GM21447 (cell line): Measurements from ENCODE around the gene ANKRD29.

Source experiments
- ATAC-seq: cut with Tn5 transposase; IDR thresholded peaks from one replicate; pipeline ENCODE4 v1.9.1; 2021; ENCODE audit not compliant: unreplicated experiment

ANKRD29 gene, protein sequence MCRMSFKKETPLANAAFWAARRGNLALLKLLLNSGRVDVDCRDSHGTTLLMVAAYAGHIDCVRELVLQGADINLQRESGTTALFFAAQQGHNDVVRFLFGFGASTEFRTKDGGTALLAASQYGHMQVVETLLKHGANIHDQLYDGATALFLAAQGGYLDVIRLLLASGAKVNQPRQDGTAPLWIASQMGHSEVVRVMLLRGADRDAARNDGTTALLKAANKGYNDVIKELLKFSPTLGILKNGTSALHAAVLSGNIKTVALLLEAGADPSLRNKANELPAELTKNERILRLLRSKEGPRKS

DNA sequence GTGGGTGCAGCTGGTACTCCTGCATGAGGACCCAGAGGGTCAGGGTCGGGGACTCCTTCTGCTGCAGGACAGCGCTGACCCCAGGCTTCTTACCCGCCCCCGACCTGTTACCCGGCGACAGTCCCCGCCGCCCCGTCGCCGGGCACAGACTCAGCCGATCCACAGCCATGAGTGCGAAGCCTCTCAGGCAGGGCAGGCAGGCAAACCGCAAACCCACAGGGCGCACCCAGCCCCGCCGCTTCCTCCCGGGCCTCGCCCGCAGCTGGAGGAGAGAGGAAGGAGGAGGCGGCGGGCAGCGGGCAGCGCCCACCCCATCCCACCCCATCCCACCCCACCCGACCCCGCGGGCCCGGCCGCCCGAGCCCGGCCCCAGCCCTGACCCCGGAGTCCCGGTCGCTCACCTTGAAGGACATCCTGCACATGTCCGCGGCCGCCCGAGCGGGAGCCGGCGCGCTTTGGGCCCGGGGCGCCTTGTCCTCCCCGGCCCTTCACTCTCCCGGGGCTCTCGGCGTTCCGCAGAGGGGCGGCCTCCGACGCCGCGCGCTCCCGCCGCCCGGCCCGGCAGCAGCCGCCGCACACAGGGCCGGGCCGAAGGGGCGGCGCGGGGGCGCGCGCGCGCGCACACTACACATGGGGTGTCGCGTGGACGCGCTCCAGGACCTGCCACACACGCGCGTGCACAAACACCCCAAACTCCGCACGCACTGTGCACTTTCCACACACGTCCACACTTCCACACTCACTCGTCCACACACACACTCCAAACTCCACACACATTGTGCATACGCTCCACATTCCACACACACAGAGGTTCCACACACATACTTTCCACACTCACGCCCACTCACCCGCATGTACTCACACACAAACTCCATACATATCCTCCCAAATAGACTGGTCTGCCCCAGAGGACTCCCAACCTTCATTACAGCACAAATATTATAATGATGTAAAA, at the start of gene ANKRD29:
Gene ANKRD29, minus strand, starts transcription at position 603 of the 955 bp plus-strand sequence. Its CDS starts 181 bp downstream, at position 422.
- ATAC-seq, result no peak

DNA sequence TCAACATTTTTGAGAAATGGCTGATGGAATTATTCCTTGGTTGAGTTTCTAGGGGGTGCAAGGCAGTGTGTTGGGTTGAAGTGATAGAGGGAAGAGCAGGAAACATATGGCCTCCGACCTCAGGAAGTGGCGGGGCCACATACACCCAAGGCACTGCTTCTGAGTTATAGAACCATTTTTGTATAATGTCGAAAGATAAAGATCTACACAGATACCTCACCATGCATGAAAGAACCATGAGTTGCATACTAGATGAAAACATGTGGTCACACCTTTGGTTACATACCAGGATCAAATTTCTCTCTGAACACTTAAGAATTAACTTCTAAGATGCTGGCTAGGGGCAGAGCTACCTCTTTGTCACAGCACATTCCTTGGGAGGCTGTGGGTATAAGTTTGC, 49.7 kb upstream of the ANKRD29 start:
- no peak for ATAC-seq

DNA sequence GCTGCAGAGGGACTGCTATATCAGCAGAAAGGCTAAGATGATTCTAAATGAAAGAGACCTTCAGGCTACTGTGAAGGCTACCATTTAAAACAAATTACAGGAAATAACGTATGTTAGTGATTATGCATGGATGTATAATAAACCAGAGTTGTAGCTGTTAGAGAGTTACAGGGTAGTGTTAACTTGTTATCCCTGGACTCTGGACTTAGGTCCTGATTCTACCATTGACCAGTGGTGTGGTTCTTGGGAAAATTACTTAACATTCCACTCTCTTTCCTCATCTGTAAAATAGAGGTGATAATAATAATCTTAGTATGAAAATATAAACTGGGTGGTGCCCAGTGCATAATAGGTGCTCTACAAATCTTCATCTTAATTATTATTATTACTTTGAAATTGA, 48.7 kb upstream of the ANKRD29 start:
- ATAC-seq, result no peak

DNA sequence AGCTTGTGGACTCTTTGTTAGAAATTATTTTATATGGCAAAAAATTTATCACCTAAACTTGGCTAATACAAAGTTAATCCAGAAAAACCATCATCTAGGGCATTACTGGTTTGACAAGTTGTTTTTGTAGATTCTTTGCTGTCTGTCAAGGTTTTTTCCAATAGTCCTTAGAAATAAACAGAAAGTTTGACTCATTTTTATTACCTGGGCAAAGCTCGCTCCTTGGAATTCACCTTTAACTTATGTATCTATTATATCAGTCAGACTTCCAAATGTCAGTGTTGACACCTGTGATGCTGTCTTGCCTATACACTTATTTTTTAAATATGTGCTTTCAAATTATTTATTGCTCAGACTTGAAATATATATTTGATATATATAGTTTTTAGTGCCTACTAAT, 48.2 kb upstream of the ANKRD29 start:
- ATAC-seq, result no peak

DNA sequence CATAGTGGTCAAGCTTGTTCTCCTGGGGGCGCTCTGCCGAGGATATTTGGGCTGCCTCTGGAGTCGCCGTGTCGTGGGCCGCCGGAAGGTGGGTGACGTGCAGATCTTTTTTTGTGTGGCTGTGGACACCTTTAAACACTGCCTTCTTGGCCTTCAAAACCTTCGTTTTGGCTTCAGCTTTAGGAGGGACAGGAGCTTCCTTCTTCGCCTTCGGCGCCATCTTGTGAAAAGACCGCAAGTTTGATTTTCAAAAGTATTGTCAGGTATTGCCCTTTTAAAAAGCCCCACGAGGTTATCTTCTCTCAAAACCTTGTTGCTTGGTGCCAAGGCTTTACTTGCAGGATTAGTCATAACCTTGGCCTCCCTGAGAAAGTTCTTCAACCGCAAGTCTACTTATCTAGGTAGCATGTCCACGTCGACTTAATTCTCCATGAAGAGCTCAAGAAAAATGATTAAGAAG, 47.4 kb upstream of the ANKRD29 start:
- ATAC-seq, result no peak

DNA sequence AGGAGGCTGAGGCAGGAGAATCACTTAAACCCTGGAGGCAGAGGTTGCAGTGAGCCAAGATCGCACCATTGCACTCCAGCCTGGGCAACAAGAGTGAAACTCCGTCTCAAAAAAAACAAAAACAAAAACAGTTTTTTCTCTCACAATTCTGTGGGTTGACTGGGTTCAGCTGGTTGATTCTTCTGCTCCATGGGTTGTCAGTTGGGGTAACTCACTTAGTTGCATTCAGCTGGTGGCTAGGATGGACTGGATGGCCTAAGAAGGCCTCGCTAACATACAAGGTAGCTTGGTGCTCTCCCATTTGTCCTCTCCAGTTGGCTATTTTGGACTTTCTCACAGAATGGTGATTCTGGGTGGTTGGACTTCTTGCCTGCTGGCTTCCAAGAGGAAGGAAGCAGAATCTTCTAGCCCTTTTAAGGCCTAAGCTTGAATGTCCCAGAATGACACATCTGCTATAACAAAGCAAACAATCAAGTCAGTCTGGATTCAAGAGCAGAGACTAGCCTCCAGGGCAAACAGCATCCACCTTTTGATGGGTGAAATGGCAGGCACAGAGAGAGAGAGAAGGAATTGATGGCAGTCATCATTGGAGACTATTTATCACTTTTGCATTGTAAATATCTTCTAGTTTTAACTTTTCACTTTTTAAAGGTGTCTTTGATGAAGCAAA, 44.4 kb upstream of the ANKRD29 start:
- no peak for ATAC-seq

DNA sequence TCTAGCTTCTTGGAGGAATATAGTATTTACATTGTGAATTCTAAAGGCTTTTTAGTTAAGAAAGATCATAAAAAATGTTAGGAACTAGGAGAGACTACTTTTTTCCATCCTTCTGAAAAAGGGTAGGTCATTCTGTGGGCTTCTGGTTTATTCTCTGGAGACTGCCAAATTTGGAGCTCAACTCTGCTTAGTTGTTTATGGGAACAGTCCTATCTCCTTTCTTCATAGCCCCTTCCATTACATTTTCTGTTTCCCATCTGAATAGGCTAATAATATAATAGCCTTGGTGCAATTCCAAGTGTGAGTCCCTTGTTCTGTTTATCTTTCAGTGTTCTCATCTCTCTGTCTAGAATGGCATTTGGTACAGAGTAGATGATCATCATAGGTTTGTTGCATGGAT, 42.1 kb upstream of the ANKRD29 start:
- no peak for ATAC-seq

DNA sequence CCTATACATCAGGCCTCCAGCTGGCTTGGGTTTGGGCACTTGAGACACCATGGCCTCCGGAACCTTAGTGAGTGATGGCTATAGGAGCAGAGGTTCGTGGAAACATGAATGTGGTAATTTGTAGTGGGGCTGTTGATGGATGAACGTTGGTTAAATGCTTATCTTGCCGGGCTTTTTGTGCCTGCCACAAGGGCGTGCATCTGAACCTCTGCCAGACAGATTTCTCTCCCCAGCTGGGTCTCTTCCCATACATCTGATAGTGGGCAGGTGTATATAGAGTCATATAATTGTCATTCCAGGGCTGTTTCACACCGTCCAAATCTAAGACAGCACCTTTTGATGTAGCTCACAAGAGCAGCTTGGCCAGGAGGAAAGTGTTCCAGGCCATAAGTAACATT, 41.3 kb upstream of the ANKRD29 start:
- ATAC-seq, result no peak

DNA sequence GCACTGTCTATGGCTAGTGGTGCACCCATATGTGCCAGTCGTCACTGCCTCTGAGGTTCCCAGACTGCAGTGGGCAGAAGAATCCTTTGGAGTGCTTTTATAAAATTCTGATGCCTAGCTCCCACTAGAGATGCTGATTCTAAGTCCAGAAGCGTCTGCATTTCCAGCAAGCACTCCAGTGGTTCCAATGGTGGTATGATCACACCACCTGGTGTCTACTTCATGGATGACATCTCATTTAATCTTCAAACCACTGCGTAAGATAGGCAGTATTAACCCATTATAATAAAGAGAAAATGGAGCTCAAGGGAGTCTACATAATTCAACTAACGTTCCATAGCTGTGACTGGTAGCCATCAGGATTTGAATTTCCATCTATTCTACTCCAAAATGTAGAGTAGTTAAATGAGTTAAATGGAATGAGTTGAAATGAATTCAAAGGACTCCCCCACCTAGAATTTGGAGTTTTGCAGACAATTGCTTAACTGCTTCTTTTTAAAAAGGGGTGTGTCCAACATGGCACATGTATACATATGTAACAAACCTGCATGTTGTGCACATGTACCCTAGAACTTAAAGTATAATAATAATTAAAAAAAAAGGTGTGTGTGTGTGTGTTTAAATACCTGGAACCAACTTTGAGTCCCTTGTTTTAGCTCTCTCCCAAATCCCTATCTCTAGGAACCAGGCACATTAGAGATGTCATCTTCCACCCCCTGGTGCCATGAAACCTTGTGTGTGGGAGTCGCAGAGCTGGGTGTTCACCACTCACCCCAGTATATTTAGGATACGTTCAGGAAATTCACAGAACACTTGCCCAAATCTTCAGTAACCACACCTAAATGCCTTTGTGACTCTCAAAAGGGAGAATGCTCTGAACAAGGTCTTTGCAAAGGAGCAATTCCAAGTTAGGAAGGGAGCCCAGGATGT, 40.6 kb upstream of the ANKRD29 start:
- ATAC-seq, result no peak

DNA sequence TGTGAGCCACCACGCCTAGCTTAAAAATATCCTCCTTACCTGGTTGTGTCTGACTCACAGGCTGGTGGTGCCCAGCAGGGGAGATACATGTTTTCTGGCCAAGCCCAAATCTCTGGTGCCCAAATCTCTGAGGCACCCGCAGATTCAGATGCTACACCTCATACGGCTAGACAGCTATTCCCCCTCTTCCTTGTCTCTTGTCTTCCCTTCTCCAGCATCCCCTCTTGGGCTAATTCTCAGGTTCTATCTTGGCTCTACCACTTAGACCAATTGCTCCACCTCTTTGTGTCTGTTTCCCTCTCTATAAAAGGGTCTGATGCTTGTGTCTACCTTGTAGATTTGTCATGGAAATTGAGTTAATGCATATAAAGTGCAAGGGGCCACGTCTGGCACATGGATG, 39.9 kb upstream of the ANKRD29 start:
- ATAC-seq, result no peak

DNA sequence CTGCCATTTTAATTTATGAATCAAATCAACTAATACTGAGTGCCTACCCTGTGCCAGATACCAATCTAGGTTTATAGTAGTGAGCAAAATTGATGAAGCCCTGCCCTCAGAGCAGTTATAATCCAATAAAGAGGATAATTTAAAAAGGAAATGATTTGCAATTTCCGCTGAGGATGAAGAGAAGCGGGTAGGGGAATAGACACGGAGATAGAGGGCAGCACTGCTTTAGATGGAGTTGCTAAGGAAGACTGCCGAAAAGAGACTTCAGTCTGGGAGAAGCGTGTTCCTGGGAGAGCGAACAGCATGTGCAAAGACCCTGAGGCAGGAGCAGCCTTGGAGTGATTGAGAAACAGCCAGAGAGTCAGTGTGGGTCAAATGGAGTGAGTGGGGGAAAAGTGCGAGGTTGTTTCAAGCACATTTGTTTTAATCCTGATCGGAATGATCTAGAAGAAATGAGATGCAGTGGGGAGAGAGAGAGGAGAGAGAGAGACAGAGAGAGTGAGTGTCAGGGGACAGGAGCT, 38.9 kb upstream of the ANKRD29 start:
- no peak for ATAC-seq

DNA sequence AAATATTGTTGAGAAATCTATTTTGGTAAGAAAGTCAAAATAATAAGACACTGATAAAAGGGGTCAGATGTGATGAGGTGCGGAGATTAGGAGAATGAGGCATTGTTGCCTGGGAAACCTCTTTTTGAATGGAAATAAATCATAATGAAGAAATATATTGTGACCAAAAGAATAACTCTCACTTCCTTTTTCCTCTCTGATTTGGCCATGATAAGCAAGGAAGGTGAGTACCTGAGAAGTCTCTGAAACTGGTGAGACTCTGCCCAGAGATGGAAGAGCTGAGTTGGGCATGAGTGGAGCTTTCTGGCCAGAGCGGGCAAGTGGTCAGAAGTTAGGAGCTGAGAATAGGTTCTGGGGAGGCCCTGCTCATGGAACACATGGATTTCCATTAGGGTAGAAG, 38.3 kb upstream of the ANKRD29 start:
- no peak for ATAC-seq

DNA sequence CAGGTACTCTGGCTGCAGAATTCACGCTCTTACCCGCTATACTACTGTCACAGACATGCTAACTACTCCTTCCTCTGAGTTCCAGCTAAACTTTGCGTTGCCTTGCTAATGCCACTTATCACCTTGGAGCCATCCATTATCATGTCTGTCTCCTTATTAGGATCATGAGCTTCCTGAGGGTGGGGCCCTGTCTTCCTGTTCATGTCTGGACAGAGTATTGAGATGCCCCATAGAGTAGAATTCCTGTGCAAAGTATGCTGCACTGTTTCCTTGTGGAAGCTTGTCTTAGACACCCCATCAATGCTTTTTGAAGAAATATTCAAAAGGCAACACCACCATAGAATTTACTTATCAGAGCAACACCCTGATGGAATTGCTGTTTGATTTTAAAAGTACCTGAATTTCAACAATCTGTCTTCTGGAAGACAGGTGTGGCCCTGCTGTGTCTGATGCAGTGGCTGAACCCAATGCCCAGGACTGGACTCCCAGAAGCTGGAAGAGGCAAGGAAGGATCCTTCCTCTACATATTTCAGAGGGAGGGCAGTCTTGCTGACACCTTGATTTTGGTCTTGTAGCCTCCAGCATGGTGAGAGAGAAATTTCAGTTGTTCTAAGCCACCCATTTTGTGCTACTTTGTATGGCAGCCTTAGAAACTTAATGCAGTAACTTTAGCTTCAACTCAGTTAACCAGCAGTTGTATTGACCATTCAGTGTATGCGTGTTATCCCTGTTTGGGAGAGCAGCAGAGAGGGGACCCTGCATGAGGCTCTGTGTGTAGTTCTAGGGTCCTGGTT, 32.1 kb upstream of the ANKRD29 start:
- no peak for ATAC-seq

DNA sequence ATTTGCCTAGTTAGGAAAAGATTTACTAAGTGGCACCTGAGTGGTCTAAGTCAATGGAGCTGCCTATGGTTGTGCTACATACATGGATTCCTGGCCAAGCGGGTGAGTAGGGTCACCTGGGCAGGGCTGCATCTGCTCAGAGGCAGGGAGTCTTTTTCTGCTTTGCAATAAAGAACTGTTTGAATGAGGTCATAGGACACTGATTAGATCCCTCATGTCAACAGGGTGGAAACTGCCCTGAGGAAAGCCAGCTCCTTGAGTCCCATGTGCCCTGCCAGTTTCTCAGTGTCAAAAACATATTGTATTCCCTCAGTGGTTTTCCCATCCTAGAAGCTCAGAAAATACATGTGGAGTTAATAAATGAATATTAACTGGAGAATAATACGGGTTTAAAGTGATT, 31.1 kb upstream of the ANKRD29 start:
- no peak for ATAC-seq

DNA sequence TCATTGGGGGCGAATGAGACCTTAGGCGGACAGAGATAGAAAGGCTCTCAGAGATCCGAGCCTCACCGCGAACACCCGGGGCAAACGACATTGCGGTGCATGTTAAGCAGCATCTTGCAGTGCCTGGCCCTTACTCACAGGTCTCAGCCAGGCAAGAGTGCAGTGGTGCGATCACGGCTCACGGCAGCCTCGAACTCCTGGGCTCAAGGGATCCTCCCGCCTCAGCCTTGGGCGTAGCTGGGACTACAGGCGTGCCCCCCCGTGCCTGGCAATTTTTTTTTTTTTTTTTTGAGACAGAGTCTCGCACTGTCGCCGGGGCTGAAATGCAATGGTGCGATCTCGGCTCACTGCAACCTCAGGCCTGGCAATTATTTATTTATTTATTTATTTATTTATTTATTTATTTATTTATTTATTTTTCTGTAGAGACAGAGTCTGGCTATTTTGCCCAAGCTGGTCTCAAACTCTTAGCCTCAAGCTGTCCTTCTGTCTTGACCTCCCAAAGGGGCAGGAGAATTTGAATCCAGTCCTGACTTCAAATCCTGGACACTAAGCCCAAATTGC, 27.9 kb upstream of the ANKRD29 start:
- ATAC-seq, result no peak

DNA sequence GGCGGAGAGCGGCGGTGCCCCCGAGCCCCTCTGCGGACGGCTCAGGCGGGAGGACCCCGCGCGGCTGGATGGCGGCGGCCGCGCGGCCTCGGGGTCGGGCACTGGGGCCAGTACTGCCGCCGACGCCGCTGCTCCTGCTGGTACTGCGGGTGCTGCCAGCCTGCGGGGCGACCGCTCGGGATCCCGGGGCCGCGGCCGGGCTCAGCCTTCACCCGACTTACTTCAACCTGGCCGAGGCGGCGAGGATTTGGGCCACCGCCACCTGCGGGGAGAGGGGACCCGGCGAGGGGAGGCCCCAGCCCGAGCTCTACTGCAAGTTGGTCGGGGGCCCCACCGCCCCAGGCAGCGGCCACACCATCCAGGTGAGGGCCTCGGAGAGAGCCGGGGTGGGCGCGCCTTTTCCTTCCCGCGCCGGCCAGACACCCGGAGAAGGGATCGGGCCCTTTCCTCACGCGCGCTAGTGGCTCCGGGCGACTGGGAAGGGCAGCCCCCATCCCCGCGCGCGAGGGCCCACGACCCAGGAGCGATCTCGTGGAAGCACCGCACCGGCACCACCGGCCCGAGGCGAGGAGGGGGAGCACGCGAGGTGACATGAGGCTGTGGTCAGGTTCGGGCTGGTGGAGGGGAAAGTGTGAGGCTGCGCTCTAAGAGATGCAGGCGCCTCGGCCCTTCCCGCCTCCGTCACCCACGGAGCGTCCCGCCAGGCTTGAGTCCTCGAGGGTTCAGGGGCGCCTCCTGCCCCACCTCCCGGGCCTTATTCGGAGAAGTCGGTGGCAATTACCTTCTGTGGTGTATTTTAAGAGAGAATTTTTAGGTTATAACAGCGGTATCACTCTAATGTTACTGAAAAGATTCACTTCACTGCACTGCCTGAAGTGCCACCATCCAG, 27.1 kb upstream of the ANKRD29 start:
- no peak for ATAC-seq

DNA sequence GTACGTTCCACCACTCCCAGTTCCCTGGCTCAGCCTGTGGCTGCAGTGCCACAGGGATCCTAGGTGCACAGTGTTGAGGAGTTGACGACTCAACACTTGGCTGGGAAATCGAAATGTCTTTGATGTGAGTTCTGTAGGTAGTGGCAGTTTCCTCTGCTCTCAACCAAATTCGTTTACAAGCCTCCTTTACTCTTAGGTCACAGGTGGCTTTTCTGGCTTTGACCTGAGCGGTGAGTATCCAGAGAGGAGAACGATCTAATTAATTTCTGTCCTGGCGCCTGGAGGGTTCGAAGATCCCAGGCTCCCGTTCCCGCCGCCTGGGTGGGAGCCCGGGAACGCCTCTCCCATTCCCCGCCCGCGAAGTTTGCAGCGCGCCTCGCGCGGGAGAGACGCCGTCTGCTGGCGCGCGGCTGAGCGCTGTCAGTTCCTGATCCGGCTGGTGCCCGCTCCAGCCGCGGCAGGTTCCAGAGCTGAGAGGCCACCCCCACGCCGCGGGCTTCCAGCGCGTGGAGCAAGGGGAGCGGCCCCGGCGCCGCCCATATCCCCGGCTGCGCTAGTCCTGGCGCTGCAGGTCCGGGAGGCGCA, 26.4 kb upstream of the ANKRD29 start, which contains the start of gene LAMA3:
Gene LAMA3, plus strand, starts transcription at position 423 of the 585 bp plus-strand sequence. CDS start 231 bp downstream, outside the sequence.
- ATAC-seq, result no peak

DNA sequence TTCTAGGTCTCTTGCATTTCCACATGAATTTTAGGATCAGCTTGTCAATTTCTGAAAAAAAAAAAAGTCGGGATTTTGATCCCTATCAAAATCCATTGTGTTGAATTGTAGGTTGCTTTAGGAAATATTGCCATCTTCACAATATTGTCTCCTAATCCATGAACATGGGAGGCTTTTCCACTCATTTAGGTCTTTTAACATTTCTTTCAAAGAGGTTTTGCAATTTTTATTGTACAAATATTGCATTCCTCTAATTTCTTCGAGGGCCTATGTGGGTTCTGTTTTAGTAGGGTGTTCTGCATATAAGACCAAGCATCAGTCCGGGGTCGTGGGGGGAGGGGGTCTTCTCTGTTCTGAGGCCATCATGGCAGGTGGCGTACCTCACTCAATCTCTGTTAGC, 25.8 kb upstream of the ANKRD29 start:
- ATAC-seq, result no peak
